HEK293T (cell line): ENCODE data around the gene ACAT2.

ENCODE experiments used
- ARNT ChIP-seq: fragments of 450-650 bp; IDR thresholded peaks from 2 replicates; pipeline ENCODE4 v1.6.1; 2017; ENCODE audit warnings: mild to moderate bottlenecking
- CTBP1 ChIP-seq: fragments of 450-650 bp; IDR thresholded peaks from 2 replicates; pipeline ENCODE4 v1.6.1; 2016; ENCODE audit warnings: borderline replicate concordance
- FOXK2 ChIP-seq: fragments of 450-650 bp; IDR thresholded peaks from 2 replicates; pipeline ENCODE4 v1.6.1; 2016; ENCODE audit warnings: mild to moderate bottlenecking
- HDGF ChIP-seq: fragments of 450-650 bp; IDR thresholded peaks from 2 replicates; pipeline ENCODE4 v1.6.1; 2017; ENCODE audit warnings: antibody characterized with exemption, borderline replicate concordance
- SP1 ChIP-seq: fragments of 450-650 bp; IDR thresholded peaks from 2 replicates; pipeline ENCODE4 v1.6.1; 2017
- TARDBP ChIP-seq: fragments of 450-650 bp; IDR thresholded peaks from 2 replicates; pipeline ENCODE4 v1.6.1; 2016

DNA sequence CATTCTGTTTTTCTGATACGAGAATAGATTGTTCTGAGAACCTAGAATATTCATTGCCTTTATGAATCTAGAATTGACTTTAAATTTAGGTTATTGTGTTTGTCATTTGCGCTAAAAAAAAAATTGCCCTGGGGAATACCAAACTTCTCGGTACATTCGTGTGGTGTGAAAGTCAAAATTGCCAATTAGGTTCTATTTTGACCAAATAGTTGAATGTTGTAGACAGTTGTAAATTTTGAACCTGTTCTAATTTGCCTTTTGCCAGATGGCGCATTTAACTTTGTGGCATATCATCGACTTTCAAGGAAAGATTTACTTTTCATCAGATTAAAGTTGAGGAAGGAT is 31.5 kb upstream of the ACAT2 start:
- TF ChIP-seq HDGF = no peak
- TF ChIP-seq CTBP1 = no peak
- no peak for TF ChIP-seq TARDBP
- TF ChIP-seq FOXK2 = no peak
- TF ChIP-seq SP1 = no peak
- no peak for TF ChIP-seq ARNT
